Skin epidermis (tissue), 12 donors: ENCODE measurements around the gene SSBP3.

ENCODE experiments used
- H3K27ac ChIP-seq, 21 experiments: fragments of 200-600 bp; sonication (generic) in 11 of 21; one replicate each; pipeline ENCODE4 v1.5.0; 2020; ENCODE audit warnings: mild to moderate bottlenecking in 3 of 21, inconsistent platforms in 2 of 21, moderate library complexity in 2 of 21
- H3K4me3 ChIP-seq, 7 experiments: fragments of 200-600 bp; sonication (generic) in 2 of 7; one replicate each; pipeline ENCODE4 v1.5.0; 2020; ENCODE audit warnings: inconsistent platforms in 2 of 7, mild to moderate bottlenecking in 2 of 7, moderate library complexity in 1 of 7

The SSBP3 gene

GRCh38 chr1:54338464-54338863, 67.7 kb downstream of the SSBP3 start:
- Histone ChIP-seq H3K4me3 (no peak overlapping the region), H3K27ac (no peak overlapping the region)

GRCh38 chr1:54337928-54338327, 68.3 kb downstream of the SSBP3 start:
- Histone ChIP-seq H3K4me3 (no peak overlapping the region), H3K27ac (no peak overlapping the region)

- H3K4me3 ChIP-seq: no peak overlapping the region
- H3K27ac ChIP-seq: peak overlapping the region in 1 of 21 experiments; percentile 72
Measured at GRCh38 chr1:54337034-54337433, 69.2 kb downstream of the SSBP3 start.

DNA sequence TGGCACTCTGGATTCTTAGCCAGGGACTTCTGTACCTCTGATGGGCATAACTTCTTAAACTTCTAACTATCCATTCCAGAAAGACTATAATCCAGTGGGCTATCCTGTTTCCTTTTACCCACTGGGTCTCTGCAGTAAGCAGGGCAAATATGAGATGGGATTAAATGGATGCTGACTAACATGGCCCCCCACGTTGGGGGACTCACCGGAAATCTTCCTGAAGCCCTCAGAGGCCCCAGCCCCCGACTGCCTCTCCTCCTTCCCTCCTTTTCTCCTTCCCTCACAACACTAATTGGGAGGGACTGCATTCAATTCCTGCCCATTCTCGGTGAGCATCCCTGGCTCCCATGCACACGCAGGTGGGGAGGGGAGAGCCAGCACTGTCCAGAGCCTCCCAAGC, 70.1 kb downstream of the SSBP3 start:
- peak overlapping the region in 17 of 21 experiments; percentile 58 to 91 (median 82) for H3K27ac ChIP-seq
- no peak overlapping the region for H3K4me3 ChIP-seq

DNA sequence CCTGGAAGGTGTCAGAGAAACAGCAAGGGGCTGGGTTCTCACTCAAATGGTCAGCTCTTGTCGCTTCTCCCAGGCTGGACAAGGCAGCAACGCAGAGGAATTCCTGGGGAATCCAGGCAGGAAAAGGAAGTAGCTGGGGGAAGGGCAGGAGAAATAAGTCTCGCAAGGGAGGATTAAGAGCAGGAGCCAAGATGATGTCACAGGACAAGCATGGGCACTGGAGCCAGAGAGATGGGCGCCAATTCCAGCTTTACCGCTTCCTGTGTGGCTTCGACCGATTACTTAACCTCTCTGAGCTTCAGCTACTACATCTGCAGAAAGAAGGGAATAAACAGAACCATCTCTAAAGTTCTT, 70.5 kb downstream of the SSBP3 start:
- peak overlapping the region in 1 of 7 experiments; percentile 8 for H3K4me3 ChIP-seq
- peak overlapping the region in 20 of 21 experiments; percentile 56 to 91 (median 80) for H3K27ac ChIP-seq

DNA sequence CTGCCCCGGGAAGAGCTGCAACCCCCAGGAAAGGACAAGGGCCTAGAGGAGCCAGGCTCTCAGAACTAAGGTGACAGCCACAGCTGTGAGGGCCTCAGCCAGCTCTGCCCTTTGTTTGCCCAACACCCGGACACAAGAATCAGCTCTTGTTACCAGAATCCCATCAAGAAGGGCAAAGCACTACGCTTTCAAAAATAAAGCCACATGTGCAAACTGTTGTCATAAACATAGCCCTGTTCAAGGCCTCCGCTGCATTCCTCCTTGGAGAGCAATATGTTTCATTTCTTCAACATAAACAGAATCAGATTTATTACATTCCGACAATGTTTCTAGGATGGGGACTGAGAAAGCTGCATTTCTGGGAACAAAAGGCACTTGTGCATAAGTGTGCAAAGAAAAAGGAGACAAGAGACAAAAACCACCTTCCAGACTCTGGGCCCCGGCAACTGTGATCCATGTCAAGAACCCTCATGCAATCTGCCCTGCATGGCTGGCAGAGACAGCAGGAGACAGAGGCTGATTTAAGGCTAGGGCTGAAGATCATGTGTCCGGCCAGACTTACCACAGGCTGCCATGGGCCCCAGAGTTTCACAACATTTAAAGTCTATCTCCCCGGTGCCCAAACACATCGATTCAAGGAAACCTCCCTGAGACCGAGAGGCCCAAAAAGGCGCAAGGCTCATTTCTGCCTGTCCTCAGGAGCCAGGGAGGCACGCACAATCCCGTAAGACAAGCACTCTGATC, 71.0 kb downstream of the SSBP3 start:
- H3K27ac ChIP-seq: peak overlapping the region in 20 of 21 experiments; percentile 56 to 91 (median 80)
- H3K4me3 ChIP-seq: peak overlapping the region in 1 of 7 experiments; percentile 8

GRCh38 chr1:54332781-54333585, 73.2 kb downstream of the SSBP3 start:
- H3K27ac ChIP-seq: peak overlapping the region in 2 of 21 experiments; percentile 47 to 49
- no peak overlapping the region for H3K4me3 ChIP-seq

GRCh38 chr1:54331843-54332463, 74.2 kb downstream of the SSBP3 start:
- Histone ChIP-seq H3K27ac (peak overlapping the region in 4 of 21 experiments; percentile 6 to 49 (median 20)), H3K4me3 (no peak overlapping the region)

GRCh38 chr1:54331091-54331772, 75.0 kb downstream of the SSBP3 start:
- H3K27ac ChIP-seq: peak overlapping the region in 3 of 21 experiments; percentile 6 to 44 (median 14)
- H3K4me3 ChIP-seq: no peak overlapping the region

GRCh38 chr1:54329312-54330003, 76.7 kb downstream of the SSBP3 start:
- Histone ChIP-seq H3K4me3 (no peak overlapping the region), H3K27ac (peak overlapping the region in 2 of 21 experiments; percentile 4 to 11)

GRCh38 chr1:54328066-54328636, 78.0 kb downstream of the SSBP3 start:
- Histone ChIP-seq H3K4me3 (no peak overlapping the region), H3K27ac (peak overlapping the region in 5 of 21 experiments; percentile 2 to 64 (median 36))

- Histone ChIP-seq H3K4me3 (no peak overlapping the region), H3K27ac (peak overlapping the region in 6 of 21 experiments; percentile 11 to 64 (median 42))
Measured at GRCh38 chr1:54327386-54328065, 78.7 kb downstream of the SSBP3 start.

- H3K27ac ChIP-seq: peak overlapping the region in 7 of 21 experiments; percentile 28 to 68 (median 47)
- H3K4me3 ChIP-seq: no peak overlapping the region
Measured at GRCh38 chr1:54326543-54327385, 79.4 kb downstream of the SSBP3 start.

DNA sequence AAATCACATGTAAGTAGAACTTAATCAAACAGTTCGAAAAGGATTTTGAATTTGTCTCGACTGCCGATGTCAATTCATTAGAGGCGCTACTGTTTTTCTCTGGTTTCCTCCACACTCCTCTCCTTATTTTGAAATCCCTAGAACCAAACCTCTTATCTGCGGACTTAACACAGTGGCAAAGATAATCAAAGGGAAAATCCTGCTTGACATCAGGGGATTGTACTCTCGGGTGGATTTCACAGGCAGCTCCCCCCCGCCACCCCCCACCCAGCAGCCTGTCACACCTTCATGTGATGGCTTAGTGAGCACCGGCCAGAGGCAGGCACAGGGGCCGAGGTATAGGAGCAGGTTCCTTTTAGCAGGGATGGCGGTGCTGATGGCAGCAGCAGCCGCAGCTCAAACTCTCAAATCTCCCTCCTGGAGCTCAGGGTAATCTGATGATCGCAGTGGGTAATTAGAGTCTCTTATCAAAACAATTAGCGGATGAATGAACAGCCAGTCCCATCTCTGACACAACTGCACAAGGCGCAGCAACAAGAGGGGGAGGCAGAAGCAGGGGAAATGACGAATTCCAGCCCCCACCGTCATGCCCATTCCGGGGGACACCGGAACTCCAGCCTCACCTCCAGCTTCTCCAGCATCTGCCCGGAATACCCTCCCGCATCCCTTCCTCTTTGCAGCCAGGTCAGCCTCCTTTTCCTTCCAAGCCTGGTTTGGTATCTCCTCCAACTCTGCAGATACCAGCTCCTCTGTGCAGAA, 80.3 kb downstream of the SSBP3 start:
- H3K27ac ChIP-seq: peak overlapping the region in 4 of 21 experiments; percentile 34 to 64 (median 42)
- H3K4me3 ChIP-seq: no peak overlapping the region

GRCh38 chr1:54325284-54325683, 80.9 kb downstream of the SSBP3 start:
- Histone ChIP-seq H3K27ac (peak overlapping the region in 4 of 21 experiments; percentile 3 to 64 (median 23)), H3K4me3 (no peak overlapping the region)
